ENCODE results near the gene PLCL2.

- no peak for TF ChIP-seq CTCF (IDR thresholded peaks at IDR 0.05)
- no peak for TF ChIP-seq POLR2A (IDR thresholded peaks at IDR 0.05)
These were observed 202.8 kb downstream of the PLCL2 start for GRCh38 chr3:17087509-17087908.
